GM19099 (cell line): ENCODE data around the gene GPR83.

Source experiments
- POLR2A ChIP-seq: IDR thresholded peaks from 3 replicates; pipeline ENCODE4 v1.6.1; 2011; ENCODE audit warnings: low read depth; ENCODE audit not compliant: insufficient read length; ENCODE audit errors: extremely low read depth

The GPR83 gene

DNA sequence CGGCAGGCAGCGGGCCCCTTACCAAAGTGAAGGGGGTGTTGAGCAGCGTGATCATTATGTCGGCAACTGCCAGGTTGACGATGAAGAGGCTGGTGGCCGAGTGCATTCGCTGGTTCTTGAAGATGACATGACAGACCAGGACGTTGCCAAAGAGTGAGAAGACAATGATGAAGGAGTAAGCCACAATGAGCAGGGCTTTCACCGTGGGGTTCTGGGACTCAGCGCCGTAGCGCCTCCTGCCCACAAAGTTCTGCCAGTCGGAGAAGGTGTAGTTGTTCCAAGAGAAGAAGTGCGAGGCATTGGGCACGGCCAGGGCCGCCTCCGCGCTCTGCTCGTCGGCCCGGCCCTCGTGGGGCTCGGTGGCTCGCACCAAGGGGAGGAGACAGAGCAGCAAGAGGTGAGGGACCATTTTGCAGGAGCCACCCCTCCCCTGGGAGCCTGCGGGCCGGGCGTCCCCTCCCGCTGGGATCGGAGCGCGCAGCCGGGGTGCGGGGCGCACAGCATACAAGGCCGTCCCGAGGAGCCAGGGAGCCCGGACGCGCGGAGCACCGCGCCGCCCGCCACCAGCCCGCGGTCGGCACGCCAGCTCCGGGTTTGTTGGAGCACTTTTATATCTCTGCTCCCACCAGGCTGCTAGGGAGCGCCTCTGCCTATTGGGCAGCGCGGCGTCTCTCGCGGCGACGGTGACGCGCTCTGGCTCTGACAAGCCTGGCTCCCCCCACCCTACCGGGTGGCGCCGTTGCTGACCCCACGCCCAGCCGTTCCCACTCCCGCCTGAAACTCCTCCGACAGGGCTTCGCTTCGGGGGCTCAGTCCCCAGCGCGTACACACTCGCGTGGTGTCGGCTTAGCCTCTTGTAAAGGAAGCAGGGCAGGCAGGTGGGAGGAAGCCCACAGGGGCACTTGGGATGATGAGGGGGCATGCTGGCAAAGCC is at the start of gene GPR83:
Gene GPR83, minus strand, starts transcription at position 581 of the 934 bp plus-strand sequence. Its CDS starts 172 bp downstream, at position 409.
- no peak for TF ChIP-seq POLR2A

DNA sequence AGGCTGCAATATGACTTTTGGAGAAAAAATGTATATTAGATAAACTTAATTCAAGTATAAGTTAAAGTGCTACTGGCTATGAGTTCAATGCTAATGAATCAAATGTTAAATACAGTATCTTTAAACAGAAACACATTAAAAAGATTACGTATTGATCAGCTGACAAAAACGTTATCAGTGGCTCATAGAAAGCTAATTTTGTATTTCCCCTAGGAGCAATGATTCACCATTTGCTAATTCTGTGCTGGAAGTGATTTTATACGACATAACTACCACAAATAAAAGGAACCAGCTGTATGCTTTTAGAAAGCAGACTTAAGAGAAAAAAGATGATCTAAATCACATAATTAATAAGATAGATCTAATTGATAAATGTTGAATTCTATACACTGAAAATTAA is 48.8 kb upstream of the GPR83 start:
- TF ChIP-seq POLR2A = no peak

- no peak for TF ChIP-seq POLR2A
These were observed 48.2 kb upstream of the GPR83 start for GRCh38 chr11:94449437-94449836.

DNA sequence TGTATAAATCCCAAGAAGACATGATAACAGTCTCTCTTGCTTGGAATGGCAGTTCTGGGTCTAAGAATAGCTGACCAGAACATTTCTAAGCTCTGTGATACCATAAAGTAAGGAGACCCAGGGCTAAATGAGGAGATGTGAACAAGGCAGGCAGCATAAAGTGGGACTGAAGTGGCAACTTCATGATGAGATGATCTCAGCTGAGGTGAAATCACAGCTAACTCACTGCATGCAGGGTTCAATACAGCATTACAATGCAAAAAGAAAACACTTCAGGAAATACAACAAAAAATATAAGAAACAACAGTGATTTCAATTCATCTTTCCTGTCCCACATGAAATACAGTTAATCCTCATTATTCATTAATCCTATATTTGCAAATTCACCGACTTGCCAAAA is 47.8 kb upstream of the GPR83 start:
- TF ChIP-seq POLR2A = no peak

GRCh38 chr11:94447149-94447548 is 45.9 kb upstream of the GPR83 start:
- no peak for TF ChIP-seq POLR2A

- TF ChIP-seq POLR2A = no peak
These were observed 44.4 kb upstream of the GPR83 start for GRCh38 chr11:94445641-94446040.

- no peak for TF ChIP-seq POLR2A
These were observed 31.8 kb upstream of the GPR83 start for GRCh38 chr11:94433049-94433448.

GRCh38 chr11:94424662-94425061 is 23.4 kb upstream of the GPR83 start:
- no peak for TF ChIP-seq POLR2A

DNA sequence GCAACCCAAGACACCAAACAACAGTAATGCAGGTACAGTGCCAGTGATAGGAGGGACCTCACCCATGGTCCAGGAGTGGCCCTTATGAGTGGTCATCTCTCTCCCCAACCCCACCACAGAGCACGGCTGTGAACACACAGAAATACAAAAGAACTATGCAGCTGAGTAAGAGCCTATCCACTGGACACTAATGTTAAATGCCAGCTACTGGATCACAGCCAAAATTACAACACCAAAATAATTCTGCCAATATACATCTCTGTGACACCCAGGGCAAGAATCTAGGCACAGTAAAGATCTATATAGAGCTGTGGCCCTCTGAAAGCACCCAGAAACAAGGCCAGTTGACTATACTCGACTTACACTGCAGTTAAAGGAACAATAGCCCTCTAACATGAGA is 22.8 kb upstream of the GPR83 start:
- no peak for TF ChIP-seq POLR2A

GRCh38 chr11:94423507-94423906 is 22.3 kb upstream of the GPR83 start:
- no peak for TF ChIP-seq POLR2A

- no peak for TF ChIP-seq POLR2A
These were observed 17.0 kb upstream of the GPR83 start for GRCh38 chr11:94418123-94418765.

DNA sequence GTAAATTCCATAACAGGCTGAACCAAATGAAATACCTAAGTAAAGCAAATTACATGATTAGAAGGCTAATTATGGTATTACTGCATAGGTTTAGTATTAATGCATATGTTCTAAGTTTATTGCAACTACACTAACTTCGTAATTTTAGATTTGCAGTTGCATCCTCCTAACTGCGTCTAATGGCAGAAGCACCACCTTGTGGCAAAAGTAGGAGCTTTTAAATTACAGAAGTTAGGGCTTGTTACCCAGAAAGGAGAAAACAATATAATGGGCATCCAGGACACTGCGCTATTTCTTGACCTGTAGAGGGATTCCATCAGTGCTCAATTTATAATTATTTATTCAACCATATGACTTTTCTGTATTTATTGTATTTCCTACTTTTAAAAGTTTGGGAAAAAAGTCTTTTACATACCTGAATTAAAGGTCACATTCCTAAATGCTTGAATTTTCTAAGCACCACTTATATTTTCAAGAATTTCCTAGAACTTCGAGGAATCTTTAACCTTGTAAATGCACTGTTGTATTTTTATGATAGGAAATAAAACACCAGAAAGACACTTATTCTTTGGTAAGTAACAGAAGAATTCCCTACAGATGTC is 16.3 kb upstream of the GPR83 start:
- TF ChIP-seq POLR2A = no peak

GRCh38 chr11:94405062-94405833 is 4.0 kb upstream of the GPR83 start:
- no peak for TF ChIP-seq POLR2A

GRCh38 chr11:94402355-94402754 is 1.1 kb upstream of the GPR83 start:
- no peak for TF ChIP-seq POLR2A

- TF ChIP-seq POLR2A = no peak
These were observed 600 bp upstream of the GPR83 start for GRCh38 chr11:94401773-94402265.
